NOMO-1 treated with dmso at 0.1 percent for 144 hours (cell line): ENCODE data around the gene TRDMT1.
"Not testable (repeated sequence)": the region's sequence is repeated elsewhere in the genome, so short reads cannot be mapped to it uniquely, and the experiment has no call there.

Experiments used
- DNase-seq: peaks from one replicate; lab custom pipeline; 2025; ENCODE audit not compliant: unreplicated experiment; lab: John Stamatoyannopoulos, UW

TRDMT1 gene

GRCh38 chr10:17134737-17135260 is 66.7 kb downstream of the TRDMT1 start:
- DNase-seq: no peak

- DNase-seq: no peak
These were observed 67.2 kb downstream of the TRDMT1 start for GRCh38 chr10:17134282-17134681.

- no peak for DNase-seq
These were observed 71.7 kb downstream of the TRDMT1 start, which contains the start of gene CUBN for GRCh38 chr10:17129741-17130140. Gene CUBN (minus strand): TSS chr10:17129811. CDS start chr10:17129765, 46 bp downstream.

- no peak for DNase-seq
These were observed 73.2 kb downstream of the TRDMT1 start for GRCh38 chr10:17128261-17128660.

- no peak for DNase-seq
These were observed 75.1 kb downstream of the TRDMT1 start for GRCh38 chr10:17126327-17126726.

GRCh38 chr10:17125206-17125893 is 76.1 kb downstream of the TRDMT1 start:
- no peak for DNase-seq

GRCh38 chr10:17123961-17124360 is 77.5 kb downstream of the TRDMT1 start:
- no peak for DNase-seq

- no peak for DNase-seq
These were observed 78.5 kb downstream of the TRDMT1 start for GRCh38 chr10:17122726-17123661.

GRCh38 chr10:17122052-17122451 is 79.4 kb downstream of the TRDMT1 start:
- no peak for DNase-seq

- no peak for DNase-seq
These were observed 80.8 kb downstream of the TRDMT1 start for GRCh38 chr10:17120694-17121093.

GRCh38 chr10:17119845-17120244 is 81.6 kb downstream of the TRDMT1 start:
- no peak for DNase-seq

GRCh38 chr10:17116193-17116592 is 85.3 kb downstream of the TRDMT1 start:
- DNase-seq: no peak

- DNase-seq: no peak
These were observed 85.8 kb downstream of the TRDMT1 start for GRCh38 chr10:17115683-17116082.

GRCh38 chr10:17114878-17115444 is 86.5 kb downstream of the TRDMT1 start:
- DNase-seq: not testable (repeated sequence)

- DNase-seq: no peak
These were observed 87.5 kb downstream of the TRDMT1 start for GRCh38 chr10:17113889-17114540.

GRCh38 chr10:17113346-17113745 is 88.1 kb downstream of the TRDMT1 start:
- DNase-seq: no peak

- DNase-seq: no peak
These were observed 88.9 kb downstream of the TRDMT1 start for GRCh38 chr10:17112566-17112965.

- DNase-seq: no peak
These were observed 91.8 kb downstream of the TRDMT1 start for GRCh38 chr10:17109475-17110207.

- no peak for DNase-seq
These were observed 92.4 kb downstream of the TRDMT1 start for GRCh38 chr10:17109046-17109445.

- no peak for DNase-seq
These were observed 94.5 kb downstream of the TRDMT1 start for GRCh38 chr10:17106991-17107390.
